ENCODE data around the gene NCAPG. TPM values are rescaled to one million over a fixed set of nuclear protein-coding genes. Genes with fewer than 3 reads are reported as not detected.

Gene NCAPG, protein sequence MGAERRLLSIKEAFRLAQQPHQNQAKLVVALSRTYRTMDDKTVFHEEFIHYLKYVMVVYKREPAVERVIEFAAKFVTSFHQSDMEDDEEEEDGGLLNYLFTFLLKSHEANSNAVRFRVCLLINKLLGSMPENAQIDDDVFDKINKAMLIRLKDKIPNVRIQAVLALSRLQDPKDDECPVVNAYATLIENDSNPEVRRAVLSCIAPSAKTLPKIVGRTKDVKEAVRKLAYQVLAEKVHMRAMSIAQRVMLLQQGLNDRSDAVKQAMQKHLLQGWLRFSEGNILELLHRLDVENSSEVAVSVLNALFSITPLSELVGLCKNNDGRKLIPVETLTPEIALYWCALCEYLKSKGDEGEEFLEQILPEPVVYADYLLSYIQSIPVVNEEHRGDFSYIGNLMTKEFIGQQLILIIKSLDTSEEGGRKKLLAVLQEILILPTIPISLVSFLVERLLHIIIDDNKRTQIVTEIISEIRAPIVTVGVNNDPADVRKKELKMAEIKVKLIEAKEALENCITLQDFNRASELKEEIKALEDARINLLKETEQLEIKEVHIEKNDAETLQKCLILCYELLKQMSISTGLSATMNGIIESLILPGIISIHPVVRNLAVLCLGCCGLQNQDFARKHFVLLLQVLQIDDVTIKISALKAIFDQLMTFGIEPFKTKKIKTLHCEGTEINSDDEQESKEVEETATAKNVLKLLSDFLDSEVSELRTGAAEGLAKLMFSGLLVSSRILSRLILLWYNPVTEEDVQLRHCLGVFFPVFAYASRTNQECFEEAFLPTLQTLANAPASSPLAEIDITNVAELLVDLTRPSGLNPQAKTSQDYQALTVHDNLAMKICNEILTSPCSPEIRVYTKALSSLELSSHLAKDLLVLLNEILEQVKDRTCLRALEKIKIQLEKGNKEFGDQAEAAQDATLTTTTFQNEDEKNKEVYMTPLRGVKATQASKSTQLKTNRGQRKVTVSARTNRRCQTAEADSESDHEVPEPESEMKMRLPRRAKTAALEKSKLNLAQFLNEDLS
- 4.0 TPM for polyA plus RNA-seq (2013)

DNA sequence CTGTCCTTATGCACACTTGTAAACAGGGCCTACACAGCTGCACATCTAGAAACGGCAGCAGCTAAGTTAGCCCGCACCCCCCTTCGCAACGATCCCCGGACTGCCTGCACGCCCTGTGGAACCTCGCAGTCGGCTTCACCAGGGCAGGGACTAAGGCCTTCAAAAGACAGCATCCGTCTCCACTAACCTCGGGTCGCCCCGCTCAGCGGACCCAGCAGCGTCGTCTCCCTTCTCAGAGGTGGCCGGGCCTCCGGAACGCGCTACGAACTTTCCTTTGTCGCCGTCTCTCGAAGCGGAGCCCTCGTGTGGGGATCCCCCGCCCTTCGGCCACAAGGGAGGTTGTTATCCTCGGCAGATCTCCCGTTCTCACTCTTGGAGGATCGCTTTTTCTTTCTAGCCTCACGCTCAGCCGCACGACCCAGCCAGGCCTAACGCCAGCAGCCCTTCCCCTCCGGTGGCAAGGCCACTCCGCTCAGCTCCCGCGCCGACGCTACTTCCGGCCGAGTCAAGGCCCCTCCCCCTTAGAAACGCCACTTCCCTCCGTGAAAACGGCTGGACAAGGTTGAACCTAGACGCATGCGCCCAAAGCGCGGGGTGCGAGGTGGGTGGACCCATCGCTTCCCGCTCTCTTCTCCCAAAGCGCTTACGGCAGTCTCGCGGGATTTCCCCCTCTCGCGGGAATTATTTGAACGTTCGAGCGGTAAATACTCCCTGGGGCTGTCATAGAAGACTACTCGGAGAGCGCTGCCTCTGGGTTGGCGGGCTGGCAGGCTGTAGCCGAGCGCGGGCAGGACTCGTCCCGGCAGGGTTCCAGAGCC is at the start of gene NCAPG, which contains the start of gene DCAF16:
Gene NCAPG, plus strand, starts transcription at position 720 of the 818 bp plus-strand sequence. CDS start 99 bp downstream, outside the sequence.
Gene DCAF16, minus strand, starts transcription at position 498 of the 818 bp plus-strand sequence. CDS start 6,616 bp downstream, outside the sequence.
- CTCF ChIA-PET = interaction anchor here (0.8 to 3.8 kb wide), 5 partner anchors 13 to 783 kb away, joined by 3 to 30 read pairs (median 3); no protein-coding TSS in a partner anchor
- no peaks in the 10 kb centered on the region for H3K9me3 ChIP-seq (ENCODE audit: control extremely low read depth in 1 of 5, control insufficient read depth in 4 of 5, insufficient read depth in 2 of 5, low read depth in 1 of 5, low read length in 4 of 5)
- DNase-seq = peak; percentile 99 to 100 (median 99)
- WGBS (ENCODE audit: insufficient coverage) = 0% methylated on average over 68 of the region's 69 CpGs
- POLR2A ChIA-PET = interaction anchor here (0.6 to 0.7 kb wide), 3 partner anchors 28 to 232 kb away, joined by 3 to 4 read pairs (median 3); partner anchors contain the start of gene MED28
- H3K27me3 ChIP-seq (replicated peaks in 2 of 5; ENCODE audit: control insufficient read depth in 4 of 5, insufficient read depth in 5 of 5, low read length in 4 of 5) = no peaks in the 10 kb centered on the region
- peak within 1 kb of the TSS; percentile 96 to 98 for H3K27ac ChIP-seq (ENCODE audit: insufficient read depth in 1 of 2, low read depth in 1 of 2, low read length in 2 of 2, poor library complexity in 1 of 2, severe bottlenecking in 2 of 2)
- H3K4me3 ChIP-seq (ENCODE audit: control insufficient read depth in 1 of 7, extremely low read depth in 1 of 7, insufficient read depth in 4 of 7, low read depth in 2 of 7, low read length in 6 of 7) = peak within 1 kb of the TSS; percentile 85 to 99 (median 94)
- peaks cover 0 to 7% (median 4%) of the 10 kb centered on the region in 4 experiments for H3K36me3 ChIP-seq (ENCODE audit: control insufficient read depth in 4 of 4, insufficient read depth in 4 of 4, low read length in 3 of 4)
- peaks cover 18 to 65% (median 39%) of the 10 kb centered on the region in 4 experiments for H3K4me1 ChIP-seq (ENCODE audit: control extremely low read depth in 1 of 4, control insufficient read depth in 4 of 4, insufficient read depth in 4 of 4, low read length in 3 of 4)

DNA sequence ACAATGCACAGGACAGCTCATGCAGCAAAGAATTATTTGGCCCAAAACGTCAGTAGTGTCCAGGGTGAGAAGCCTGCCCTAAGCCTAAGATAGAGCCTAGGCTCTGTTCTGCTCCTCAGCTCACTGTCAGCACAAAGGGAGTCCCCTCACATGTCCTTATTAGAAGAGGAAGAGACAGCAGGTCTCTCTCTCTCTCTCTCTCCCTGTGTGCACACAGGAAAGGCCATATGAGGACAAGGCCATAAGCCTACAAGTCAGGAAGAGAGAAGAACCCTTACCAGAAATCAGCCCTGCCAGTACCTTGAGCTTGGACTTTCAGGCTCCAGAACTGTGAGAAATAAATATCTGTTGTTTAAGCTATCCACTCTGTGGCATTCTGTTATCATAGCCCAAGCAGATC is 49.7 kb upstream of the NCAPG start:
- H3K9me3 ChIP-seq (ENCODE audit: control extremely low read depth in 1 of 5, control insufficient read depth in 4 of 5, insufficient read depth in 2 of 5, low read depth in 1 of 5, low read length in 4 of 5) = no peaks in the 10 kb centered on the region
- no peak for DNase-seq
- no peaks in the 10 kb centered on the region for H3K36me3 ChIP-seq (ENCODE audit: control insufficient read depth in 4 of 4, insufficient read depth in 4 of 4, low read length in 3 of 4)
- H3K4me1 ChIP-seq (ENCODE audit: control extremely low read depth in 1 of 4, control insufficient read depth in 4 of 4, insufficient read depth in 4 of 4, low read length in 3 of 4) = peaks cover 0 to 7% (median 6%) of the 10 kb centered on the region in 4 experiments
- peaks cover 0 to 2% (median 0%) of the 10 kb centered on the region in 5 experiments for H3K27me3 ChIP-seq (replicated peaks in 2 of 5; ENCODE audit: control insufficient read depth in 4 of 5, insufficient read depth in 5 of 5, low read length in 4 of 5)
- CTCF ChIA-PET = no interaction called here
- WGBS (ENCODE audit: insufficient coverage) = 100% methylated on average over 1 of the region's 1 CpG
- no peak overlapping the region for H3K4me3 ChIP-seq (ENCODE audit: control insufficient read depth in 1 of 7, extremely low read depth in 1 of 7, insufficient read depth in 4 of 7, low read depth in 2 of 7, low read length in 6 of 7)
- no peak overlapping the region for H3K27ac ChIP-seq (ENCODE audit: insufficient read depth in 1 of 2, low read depth in 1 of 2, low read length in 2 of 2, poor library complexity in 1 of 2, severe bottlenecking in 2 of 2)
- POLR2A ChIA-PET = no interaction called here

DNA sequence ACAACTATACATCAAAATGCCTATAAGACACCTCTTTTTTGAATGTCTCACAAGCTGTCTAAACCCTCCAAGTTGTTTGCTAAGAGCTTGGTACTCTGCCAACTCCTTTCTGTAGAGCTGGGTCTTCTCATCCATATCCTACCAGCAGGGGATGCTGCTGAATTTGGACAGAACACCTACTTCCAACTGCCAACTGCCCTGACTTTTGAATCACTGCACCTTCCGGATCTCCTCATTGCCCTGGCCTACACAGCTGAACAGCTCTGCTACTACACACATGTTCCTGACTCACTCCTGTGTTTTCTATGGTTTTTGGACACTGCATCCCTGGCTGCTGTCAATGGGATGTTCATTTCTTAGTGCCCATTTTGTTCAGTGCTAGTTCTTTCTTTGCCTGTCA is 48.1 kb upstream of the NCAPG start:
- POLR2A ChIA-PET = interaction anchor here (0.6 kb wide), 1 partner anchor 27 kb away, joined by 3 read pairs; no protein-coding TSS in a partner anchor
- Histone ChIP-seq H3K4me1 (ENCODE audit: control extremely low read depth in 1 of 4, control insufficient read depth in 4 of 4, insufficient read depth in 4 of 4, low read length in 3 of 4) (peaks cover 0 to 7% (median 6%) of the 10 kb centered on the region in 4 experiments), H3K4me3 (ENCODE audit: control insufficient read depth in 1 of 7, extremely low read depth in 1 of 7, insufficient read depth in 4 of 7, low read depth in 2 of 7, low read length in 6 of 7) (no peak overlapping the region), H3K27me3 (replicated peaks in 2 of 5; ENCODE audit: control insufficient read depth in 4 of 5, insufficient read depth in 5 of 5, low read length in 4 of 5) (no peaks in the 10 kb centered on the region), H3K27ac (ENCODE audit: insufficient read depth in 1 of 2, low read depth in 1 of 2, low read length in 2 of 2, poor library complexity in 1 of 2, severe bottlenecking in 2 of 2) (no peak overlapping the region), H3K36me3 (ENCODE audit: control insufficient read depth in 4 of 4, insufficient read depth in 4 of 4, low read length in 3 of 4) (no peaks in the 10 kb centered on the region), H3K9me3 (ENCODE audit: control extremely low read depth in 1 of 5, control insufficient read depth in 4 of 5, insufficient read depth in 2 of 5, low read depth in 1 of 5, low read length in 4 of 5) (peaks cover 0 to 5% (median 2%) of the 10 kb centered on the region in 5 experiments)
- CTCF ChIA-PET = interaction anchor here (0.9 to 1.7 kb wide), 4 partner anchors 35 to 99 kb away, joined by 3 to 5 read pairs (median 4); no protein-coding TSS in a partner anchor
- DNase-seq = peak; percentile 25 to 60 (median 55)
- WGBS (ENCODE audit: insufficient coverage) = 75% methylated on average over 1 of the region's 1 CpG

DNA sequence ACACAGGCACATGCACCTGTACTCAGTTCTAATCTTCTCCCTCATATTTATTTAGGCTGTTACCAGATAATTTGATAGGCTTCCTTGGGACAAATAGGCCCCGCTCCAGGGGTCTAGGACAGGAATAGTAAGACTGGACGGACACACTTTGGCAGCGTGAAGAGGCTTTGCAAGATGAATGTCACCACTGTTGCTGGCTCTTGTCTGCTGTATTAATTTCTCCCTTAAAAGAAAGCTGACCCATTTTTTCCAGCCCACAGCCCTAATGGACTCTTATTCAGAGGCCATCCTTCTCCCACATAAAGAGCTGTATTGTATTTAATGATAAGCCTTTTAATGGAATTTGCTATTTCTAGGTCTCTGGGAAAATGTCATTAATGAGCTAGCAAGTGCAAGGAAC is 47.4 kb upstream of the NCAPG start:
- DNase-seq = no peak
- H3K27me3 ChIP-seq (replicated peaks in 2 of 5; ENCODE audit: control insufficient read depth in 4 of 5, insufficient read depth in 5 of 5, low read length in 4 of 5) = no peaks in the 10 kb centered on the region
- no peak overlapping the region for H3K27ac ChIP-seq (ENCODE audit: insufficient read depth in 1 of 2, low read depth in 1 of 2, low read length in 2 of 2, poor library complexity in 1 of 2, severe bottlenecking in 2 of 2)
- peaks cover 0 to 5% (median 2%) of the 10 kb centered on the region in 5 experiments for H3K9me3 ChIP-seq (ENCODE audit: control extremely low read depth in 1 of 5, control insufficient read depth in 4 of 5, insufficient read depth in 2 of 5, low read depth in 1 of 5, low read length in 4 of 5)
- CTCF ChIA-PET = interaction anchor here (0.6 to 1.7 kb wide), 3 partner anchors 34 to 99 kb away, joined by 3 to 5 read pairs (median 3); no protein-coding TSS in a partner anchor
- H3K4me1 ChIP-seq (ENCODE audit: control extremely low read depth in 1 of 4, control insufficient read depth in 4 of 4, insufficient read depth in 4 of 4, low read length in 3 of 4) = peaks cover 0 to 7% (median 6%) of the 10 kb centered on the region in 4 experiments
- no peaks in the 10 kb centered on the region for H3K36me3 ChIP-seq (ENCODE audit: control insufficient read depth in 4 of 4, insufficient read depth in 4 of 4, low read length in 3 of 4)
- 90% methylated on average over 3 of the region's 3 CpGs for WGBS (ENCODE audit: insufficient coverage)
- POLR2A ChIA-PET = no interaction called here
- H3K4me3 ChIP-seq (ENCODE audit: control insufficient read depth in 1 of 7, extremely low read depth in 1 of 7, insufficient read depth in 4 of 7, low read depth in 2 of 7, low read length in 6 of 7) = no peak overlapping the region

DNA sequence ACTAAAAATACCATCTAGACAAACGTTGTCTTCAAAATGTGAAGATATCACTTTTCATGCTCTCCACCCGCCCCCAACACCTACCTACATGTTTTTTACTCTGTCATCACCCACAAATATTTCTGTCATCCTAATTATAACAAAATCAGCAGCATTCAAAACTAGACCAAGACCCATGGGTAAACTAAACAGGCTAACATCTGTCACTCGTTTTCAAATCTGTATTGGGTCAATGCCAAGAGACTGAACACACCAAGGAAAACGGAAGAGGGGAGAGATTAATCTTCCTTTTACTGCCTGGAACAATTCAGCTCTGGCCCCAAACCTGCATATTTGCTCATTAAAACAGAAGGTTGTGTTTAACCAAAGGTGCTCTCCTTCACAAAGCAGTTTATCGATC is 46.8 kb upstream of the NCAPG start:
- no peaks in the 10 kb centered on the region for H3K36me3 ChIP-seq (ENCODE audit: control insufficient read depth in 4 of 4, insufficient read depth in 4 of 4, low read length in 3 of 4)
- no peaks in the 10 kb centered on the region for H3K27me3 ChIP-seq (replicated peaks in 2 of 5; ENCODE audit: control insufficient read depth in 4 of 5, insufficient read depth in 5 of 5, low read length in 4 of 5)
- DNase-seq = no peak
- H3K4me3 ChIP-seq (ENCODE audit: control insufficient read depth in 1 of 7, extremely low read depth in 1 of 7, insufficient read depth in 4 of 7, low read depth in 2 of 7, low read length in 6 of 7) = no peak overlapping the region
- no peak overlapping the region for H3K27ac ChIP-seq (ENCODE audit: insufficient read depth in 1 of 2, low read depth in 1 of 2, low read length in 2 of 2, poor library complexity in 1 of 2, severe bottlenecking in 2 of 2)
- CTCF ChIA-PET = interaction anchor here (1.2 kb wide), 1 partner anchor 127 kb away, joined by 3 read pairs; no protein-coding TSS in a partner anchor
- H3K9me3 ChIP-seq (ENCODE audit: control extremely low read depth in 1 of 5, control insufficient read depth in 4 of 5, insufficient read depth in 2 of 5, low read depth in 1 of 5, low read length in 4 of 5) = peaks cover 0 to 5% (median 2%) of the 10 kb centered on the region in 5 experiments
- peaks cover 0 to 7% (median 6%) of the 10 kb centered on the region in 4 experiments for H3K4me1 ChIP-seq (ENCODE audit: control extremely low read depth in 1 of 4, control insufficient read depth in 4 of 4, insufficient read depth in 4 of 4, low read length in 3 of 4)
- POLR2A ChIA-PET = no interaction called here
- WGBS (ENCODE audit: insufficient coverage) = 89% methylated on average over 5 of the region's 5 CpGs
